AG09319 (cell line): ENCODE results near the gene NPAS3.

Experiments used
- DNase-seq: peaks from one replicate; pipeline ENCODE4 v3.0.0-alpha.2; 2010; ENCODE audit warnings: low read depth; ENCODE audit errors: extremely low read depth
- CTCF ChIP-seq: IDR thresholded peaks from 2 replicates; pipeline ENCODE4 v1.5.1; 2011; ENCODE audit warnings: low read depth, mild to moderate bottlenecking, inconsistent platforms, low read length, moderate library complexity

NPAS3 gene

GRCh38 chr14:33349871-33350270 lies 411.2 kb downstream of the NPAS3 start:
- no peak for DNase-seq
- no peak for TF ChIP-seq CTCF

- TF ChIP-seq CTCF = no peak
- DNase-seq = no peak
Measured at GRCh38 chr14:33350366-33350990, 411.8 kb downstream of the NPAS3 start.

- TF ChIP-seq CTCF = no peak
- no peak for DNase-seq
Measured at GRCh38 chr14:33352821-33353220, 414.1 kb downstream of the NPAS3 start.

- no peak for DNase-seq
- TF ChIP-seq CTCF = no peak
Measured at GRCh38 chr14:33356181-33356580, 417.5 kb downstream of the NPAS3 start.

- TF ChIP-seq CTCF = no peak
- DNase-seq = no peak
Measured at GRCh38 chr14:33357225-33358010, 418.7 kb downstream of the NPAS3 start.

- no peak for DNase-seq
- no peak for TF ChIP-seq CTCF
Measured at GRCh38 chr14:33359288-33359881, 420.7 kb downstream of the NPAS3 start.

- TF ChIP-seq CTCF = no peak
- DNase-seq = no peak
Measured at GRCh38 chr14:33362934-33363333, 424.3 kb downstream of the NPAS3 start.
